ENCODE data around the gene NUDT17. TPM values are rescaled to one million over a fixed set of nuclear protein-coding genes. Genes with fewer than 3 reads are reported as not detected.
A peak's percentile ranks its signal among the peaks of the same experiment; 100 is the strongest.

Gene NUDT17
- total and polyA plus RNA-seq, 2 of the 8 experiments (the other 6 are each of a cell fraction or from before 2014, with no cell fraction given) = 2.7 to 4.1 TPM

DNA sequence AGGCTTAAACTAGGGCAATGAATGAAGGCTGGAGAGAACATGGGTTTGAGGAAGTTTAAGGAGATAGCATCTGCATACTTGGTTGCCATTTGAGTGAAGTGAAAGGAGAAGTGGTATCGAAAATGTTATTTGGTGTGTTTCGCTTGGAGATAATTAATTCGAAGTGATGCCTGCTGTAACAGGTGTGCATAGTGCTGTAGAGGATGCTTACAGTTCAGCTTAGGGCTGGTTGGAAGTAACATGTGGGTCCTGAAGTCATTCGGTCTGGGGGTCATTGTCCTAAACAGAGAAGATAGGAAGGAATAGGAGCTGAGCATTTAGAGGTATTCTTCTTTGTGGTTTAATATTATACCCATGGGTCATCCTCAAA, 301 bp upstream of the NUDT17 start:
- no peak overlapping the region for H4K8ac ChIP-seq (ENCODE audit: extremely low read depth, insufficient read depth, low read length)
- ChIA-PET POLR2A (ENCODE audit: partially characterized antibody) (interaction anchor here (0.8 to 8.2 kb wide), 15 partner anchors 10 to 207 kb away, joined by 3 to 95 read pairs (median 7); partner anchors contain the start of genes PIAS3, POLR3C, RBM8A and RNF115), CTCF (ENCODE audit: partially characterized antibody) (interaction anchor here (0.7 to 9.6 kb wide), 33 partner anchors 15 to 189 kb away, joined by 3 to 214 read pairs (median 5); partner anchors contain the start of genes ANKRD34A, ANKRD35, ITGA10 and LIX1L)
- peak overlapping the region in 3 of 4 experiments; percentile 61 to 77 (median 70); a peak in 6 of 8 replicates for H3K4me3 ChIP-seq (ENCODE audit: extremely low read depth in 1 of 4, insufficient read depth in 2 of 4, low read depth in 3 of 4, low read length in 4 of 4)
- no peak overlapping the region for H3K4ac ChIP-seq (replicated peaks; ENCODE audit: insufficient read length, low read depth, low read length)
- no peak overlapping the region for H4K5ac ChIP-seq (ENCODE audit: insufficient read length, low read depth, low read length)
- H3K23me2 ChIP-seq (ENCODE audit: low read depth, low read length) = peaks cover 3% of the 10 kb centered on the region
- H4K91ac ChIP-seq (replicated peaks; ENCODE audit: insufficient read length, low read length) = no peak overlapping the region
- H2BK5ac ChIP-seq (ENCODE audit: low read depth, low read length) = no peak overlapping the region
- H3K79me1 ChIP-seq (ENCODE audit: low read depth, low read length) = no peaks in the 10 kb centered on the region
- no peak overlapping the region for H3K27ac ChIP-seq (ENCODE audit: low read depth, low read length)
- no peaks in the 10 kb centered on the region for H3K9me3 ChIP-seq (ENCODE audit: insufficient read depth in 2 of 2, low read depth in 1 of 2, low read length in 1 of 2)
- FAIRE-seq (no peak), DNase-seq (ENCODE audit: low read depth in 1 of 2, low spot score in 2 of 2) (no peak)
- no peak overlapping the region for H3K14ac ChIP-seq (ENCODE audit: insufficient read length)
- TF ChIP-seq, protein P1, sequence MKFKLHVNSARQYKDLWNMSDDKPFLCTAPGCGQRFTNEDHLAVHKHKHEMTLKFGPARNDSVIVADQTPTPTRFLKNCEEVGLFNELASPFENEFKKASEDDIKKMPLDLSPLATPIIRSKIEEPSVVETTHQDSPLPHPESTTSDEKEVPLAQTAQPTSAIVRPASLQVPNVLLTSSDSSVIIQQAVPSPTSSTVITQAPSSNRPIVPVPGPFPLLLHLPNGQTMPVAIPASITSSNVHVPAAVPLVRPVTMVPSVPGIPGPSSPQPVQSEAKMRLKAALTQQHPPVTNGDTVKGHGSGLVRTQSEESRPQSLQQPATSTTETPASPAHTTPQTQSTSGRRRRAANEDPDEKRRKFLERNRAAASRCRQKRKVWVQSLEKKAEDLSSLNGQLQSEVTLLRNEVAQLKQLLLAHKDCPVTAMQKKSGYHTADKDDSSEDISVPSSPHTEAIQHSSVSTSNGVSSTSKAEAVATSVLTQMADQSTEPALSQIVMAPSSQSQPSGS (IDR thresholded peaks at IDR 0.05; ENCODE audit: low read length) = no peak
- TF ChIP-seq SRF (IDR thresholded peaks at IDR 0.05; ENCODE audit: low read depth, low read length) = no peak
- TF ChIP-seq GTF2F1 (IDR thresholded peaks at IDR 0.05; ENCODE audit: borderline replicate concordance, low read depth, low read length) = no peak
- no peak for TF ChIP-seq TBP (IDR thresholded peaks at IDR 0.05; ENCODE audit: low read depth, low read length)
- TF ChIP-seq SP4 (IDR thresholded peaks at IDR 0.05; ENCODE audit: low read length) = no peak
- no peak for TF ChIP-seq SUZ12 (IDR thresholded peaks at IDR 0.05; ENCODE audit: low read length)
- no peak for TF ChIP-seq KDM4A (IDR thresholded peaks at IDR 0.05; ENCODE audit: low read depth, low read length, severe bottlenecking)
- TF ChIP-seq CBX8 (IDR thresholded peaks at IDR 0.05; ENCODE audit: borderline replicate concordance, low read depth, low read length) = no peak
- TF ChIP-seq MAFK (IDR thresholded peaks at IDR 0.05; ENCODE audit: low read depth, low read length) = no peak
- no peak for TF ChIP-seq CEBPB (IDR thresholded peaks at IDR 0.05; ENCODE audit: low read depth, low read length)
- peak overlapping the region; percentile 21; the same call in 1 of the 2 replicates for H2BK20ac ChIP-seq (ENCODE audit: low read length)
- no peak overlapping the region for H3K18ac ChIP-seq (ENCODE audit: extremely low read depth, low read length)
- no peak overlapping the region for H3K9ac ChIP-seq (replicated peaks in 1 of 4; ENCODE audit: extremely low read depth in 1 of 4, low read depth in 3 of 4, low read length in 3 of 4)
- no peak overlapping the region for H3K56ac ChIP-seq (replicated peaks; ENCODE audit: insufficient read length, low read depth, low read length)
- H2AK5ac ChIP-seq (ENCODE audit: low read depth, low read length) = no peak overlapping the region
- no peaks in the 10 kb centered on the region for H3K79me2 ChIP-seq (ENCODE audit: control insufficient read depth in 1 of 2, insufficient read depth in 2 of 2, low read length in 2 of 2)
- H3K36me3 ChIP-seq (ENCODE audit: control insufficient read depth in 2 of 4, insufficient read depth in 4 of 4, low read length in 3 of 4) = peaks cover 7 to 40% (median 35%) of the 10 kb centered on the region in 4 experiments; a peak in 7 of 8 replicates
- H4K20me1 ChIP-seq (replicated peaks in 1 of 2; ENCODE audit: control insufficient read depth in 1 of 2, insufficient read depth in 2 of 2, low read length in 2 of 2) = peaks cover 2 to 4% of the 10 kb centered on the region in 2 experiments
- no peak overlapping the region for H2AFZ ChIP-seq (ENCODE audit: low read length)
- peak overlapping the region; percentile 47 to 89 for H3K4me2 ChIP-seq (ENCODE audit: insufficient read depth in 1 of 2, low read depth in 2 of 2, low read length in 2 of 2)
- H3K4me1 ChIP-seq (replicated peaks in 1 of 4; ENCODE audit: control insufficient read depth in 3 of 4, insufficient read depth in 4 of 4, low read length in 3 of 4) = peaks cover 0 to 8% (median 0%) of the 10 kb centered on the region in 4 experiments; a peak in 2 of 7 replicates
- H2BK15ac ChIP-seq (ENCODE audit: low read length) = no peak overlapping the region
- no peak overlapping the region for H3K23ac ChIP-seq (ENCODE audit: insufficient read length)
- H2BK12ac ChIP-seq (ENCODE audit: low read depth, low read length) = no peak overlapping the region
- H2BK120ac ChIP-seq (replicated peaks; ENCODE audit: low read depth, low read length) = no peak overlapping the region
- WGBS, 2 experiments (ENCODE audit: extremely low coverage in 1 of 2, insufficient coverage in 1 of 2, insufficient read length in 1 of 2, insufficient replicate concordance in 2 of 2, low coverage in 1 of 2, low lambda C conversion rate in 2 of 2, missing lambda C conversion rate in 1 of 2) = 35 to 100% methylated on average over 2 to 4 of the region's 4 CpGs
- no peaks in the 10 kb centered on the region for H3K27me3 ChIP-seq (replicated peaks in 1 of 4; ENCODE audit: control insufficient read depth in 3 of 4, extremely low read depth in 1 of 4, insufficient read depth in 3 of 4, low read length in 3 of 4)
